NCI-H1105 (cell line): ENCODE measurements around the gene ALCAM.
"Not testable (repeated sequence)": the region's sequence is repeated elsewhere in the genome, so short reads cannot be mapped to it uniquely, and the experiment has no call there.

ENCODE experiments used
- DNase-seq: peaks from one replicate; lab custom pipeline; 2025; lab: John Stamatoyannopoulos, UW

The ALCAM gene

DNA sequence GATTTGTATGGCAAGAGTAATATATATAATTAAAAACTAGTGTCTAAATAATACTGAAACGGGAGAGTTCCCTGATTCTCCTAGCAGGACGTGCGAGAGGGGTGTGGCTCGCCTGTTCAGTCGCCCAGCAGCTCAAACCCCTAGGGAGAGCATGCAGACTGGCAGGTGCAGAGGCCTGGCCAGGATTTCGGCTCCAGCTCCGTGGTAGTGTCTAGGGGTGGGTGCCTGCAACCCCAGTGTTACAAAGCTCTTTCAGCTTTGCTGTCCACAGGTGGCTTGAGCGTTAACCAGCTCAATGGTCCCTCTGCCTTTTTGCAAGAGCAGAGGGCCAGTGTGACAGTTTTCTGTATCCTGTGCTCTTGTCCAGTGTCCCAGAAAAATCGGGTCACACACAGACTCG, 226.6 kb downstream of the ALCAM start:
- no peak for DNase-seq

DNA sequence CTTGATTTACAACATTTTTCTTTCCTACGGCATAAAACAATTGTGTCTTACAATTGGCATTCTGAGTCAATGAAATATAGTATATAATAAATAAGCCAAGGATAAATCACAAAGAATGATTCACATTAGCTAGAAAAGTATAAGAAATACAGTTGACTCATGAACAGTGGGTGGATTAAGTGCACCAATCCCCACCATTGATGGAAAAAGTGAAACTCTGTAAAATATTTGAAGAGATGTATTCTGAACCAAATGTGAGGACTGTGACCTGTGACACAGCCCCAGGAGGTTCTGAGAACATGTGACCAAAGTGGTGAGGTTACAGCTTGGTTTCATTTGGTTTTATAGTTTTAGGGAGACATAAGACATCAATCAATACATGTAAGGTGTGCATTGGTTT, 227.5 kb downstream of the ALCAM start:
- DNase-seq = no peak

DNA sequence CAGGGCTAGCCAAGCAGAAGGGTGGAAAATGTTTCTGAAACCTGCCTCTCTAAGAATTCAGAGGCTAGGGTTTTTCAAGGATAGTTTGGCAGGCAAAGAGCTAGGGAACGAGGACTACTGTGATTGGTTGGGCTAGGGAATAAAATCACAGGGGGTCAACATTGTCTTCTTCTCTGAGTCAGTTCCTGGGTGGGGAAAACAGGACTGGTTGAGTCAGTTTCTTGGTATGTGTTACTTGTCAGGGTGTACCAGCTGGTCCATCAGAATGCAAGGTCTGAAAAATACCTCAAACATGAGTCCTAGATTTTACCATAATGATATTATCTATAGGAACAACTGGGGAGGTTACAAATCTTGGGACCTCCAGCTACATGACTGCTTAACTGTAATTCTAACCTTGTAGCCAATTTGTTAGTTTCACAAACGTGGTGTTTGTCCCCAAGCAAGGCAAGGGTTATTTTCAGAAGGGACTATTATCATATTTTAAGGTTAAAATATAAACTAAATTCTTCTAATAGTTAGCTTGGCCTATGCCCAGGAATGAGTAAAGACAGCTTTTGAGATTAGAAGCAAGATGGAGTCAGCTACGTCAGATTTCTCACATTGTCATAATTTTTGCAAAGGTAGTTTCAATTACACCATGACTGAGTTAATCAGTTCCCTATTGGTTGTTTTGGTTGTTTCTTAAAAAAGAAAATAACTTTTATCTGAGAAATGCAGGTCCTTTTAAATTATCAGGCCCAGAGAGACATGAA, 231.5 kb downstream of the ALCAM start:
- no peak for DNase-seq

DNA sequence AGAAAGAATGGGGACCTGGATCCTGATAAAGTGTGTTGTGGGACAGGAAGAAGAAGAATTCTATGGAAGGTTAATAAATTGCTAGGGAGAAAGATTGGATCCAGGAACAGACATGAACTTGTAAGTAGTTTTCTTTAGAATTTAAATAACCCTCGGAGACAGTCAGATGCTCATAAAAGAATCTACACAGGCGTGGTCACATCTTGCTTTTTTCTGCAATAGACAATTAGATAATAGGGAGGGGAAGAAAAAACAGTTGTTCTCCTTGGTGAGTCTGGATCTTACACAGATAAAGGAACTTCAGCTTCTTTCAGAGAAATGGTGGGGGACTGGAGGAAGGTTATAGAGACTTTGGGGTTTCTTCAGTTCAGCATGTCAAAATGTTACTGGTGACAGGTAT, 232.6 kb downstream of the ALCAM start:
- DNase-seq = no peak

DNA sequence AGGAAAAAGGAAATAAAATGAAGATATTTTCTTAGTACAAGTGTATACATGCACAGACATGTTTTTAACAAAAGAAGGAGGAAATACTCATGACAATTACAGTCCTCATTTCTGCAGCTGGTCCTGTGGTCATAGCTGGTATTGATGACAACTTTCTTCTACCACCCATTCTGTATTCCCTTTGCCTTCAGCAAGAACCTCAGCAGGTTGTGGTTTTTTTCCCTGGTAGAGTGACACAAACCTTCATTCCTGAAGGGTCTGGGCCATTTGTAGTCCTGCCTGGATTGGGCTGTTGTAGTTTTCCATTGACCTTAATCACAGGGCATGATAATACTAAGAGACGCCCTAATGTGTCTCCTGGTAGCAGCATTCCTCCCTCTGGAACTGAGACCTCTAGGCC, 235.0 kb downstream of the ALCAM start:
- DNase-seq = not testable (repeated sequence)

DNA sequence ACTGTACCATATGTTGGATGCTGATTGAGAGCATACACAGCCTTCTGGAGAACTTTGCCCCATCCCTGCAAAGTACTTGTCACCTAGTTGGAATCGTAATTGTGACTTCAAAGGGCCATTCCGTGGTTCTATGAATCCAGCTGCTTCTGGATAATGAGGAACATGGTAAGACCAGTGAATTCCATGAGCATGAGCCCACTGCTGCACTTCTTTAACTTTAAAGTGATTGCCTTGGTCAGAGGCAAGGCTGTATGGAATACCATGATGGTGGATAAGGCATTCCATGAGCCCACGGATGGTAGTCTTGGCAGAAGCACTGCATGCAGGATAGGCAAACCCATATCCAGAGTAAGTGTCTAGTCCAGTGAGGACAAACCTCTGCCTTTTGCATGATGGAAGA, 235.6 kb downstream of the ALCAM start:
- not testable (repeated sequence) for DNase-seq

DNA sequence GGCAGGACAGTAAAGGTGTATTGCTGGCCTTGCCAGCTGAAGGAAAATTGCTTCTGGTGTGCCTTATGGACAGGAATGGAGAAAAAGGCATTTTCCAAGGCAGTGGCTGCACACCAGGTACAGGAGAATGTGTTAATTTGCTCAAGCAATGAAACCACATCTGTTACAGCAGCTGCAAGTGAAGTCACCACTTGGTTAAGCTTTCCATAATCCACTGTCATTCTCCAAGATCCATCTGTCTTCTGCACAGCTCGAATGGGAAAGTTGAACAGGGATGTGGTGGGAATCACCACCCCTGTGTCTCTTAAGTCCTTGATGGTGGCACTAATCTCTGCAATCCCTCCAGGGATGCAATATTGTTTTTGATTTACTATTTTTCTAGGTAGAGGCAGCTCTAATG, 236.8 kb downstream of the ALCAM start:
- not testable (repeated sequence) for DNase-seq

DNA sequence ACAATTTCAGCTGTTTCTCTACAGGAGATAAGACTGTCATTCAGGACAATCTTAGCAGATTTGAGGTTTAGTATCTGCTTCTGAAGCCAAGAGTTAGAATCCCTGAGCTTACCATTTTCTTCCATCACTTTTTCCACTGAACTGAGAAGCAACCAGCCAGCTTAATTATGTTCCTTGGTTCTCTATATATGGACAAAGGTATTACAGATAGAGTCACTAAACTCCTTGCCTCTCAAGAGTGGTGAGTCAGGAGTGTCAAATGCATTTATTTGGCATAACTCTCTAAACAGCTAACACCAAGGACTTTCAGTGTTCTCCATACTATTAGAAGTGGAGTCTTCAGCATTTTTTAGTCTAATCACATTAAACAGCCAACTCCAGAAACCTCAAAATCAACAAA, 239.3 kb downstream of the ALCAM start:
- DNase-seq = no peak

DNA sequence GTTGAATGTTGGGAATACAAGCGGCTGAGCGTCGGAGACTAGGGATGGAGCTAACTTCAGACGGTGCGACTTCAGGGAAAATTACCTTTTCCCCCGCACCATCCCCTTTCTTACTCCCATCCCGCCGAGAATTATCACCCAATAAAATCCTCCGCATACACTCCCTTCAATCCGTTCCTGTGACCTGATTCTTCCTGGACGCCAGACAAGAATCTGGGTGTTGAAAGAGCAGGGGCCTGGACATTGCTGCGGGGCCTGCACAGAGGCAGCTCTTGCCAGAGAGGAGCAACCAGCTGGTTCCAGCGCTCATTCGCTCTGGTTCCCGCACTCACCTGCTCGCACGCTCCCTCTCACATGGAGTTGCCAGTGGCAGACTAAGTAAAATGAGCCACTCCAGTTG, 241.9 kb downstream of the ALCAM start:
- DNase-seq = no peak

DNA sequence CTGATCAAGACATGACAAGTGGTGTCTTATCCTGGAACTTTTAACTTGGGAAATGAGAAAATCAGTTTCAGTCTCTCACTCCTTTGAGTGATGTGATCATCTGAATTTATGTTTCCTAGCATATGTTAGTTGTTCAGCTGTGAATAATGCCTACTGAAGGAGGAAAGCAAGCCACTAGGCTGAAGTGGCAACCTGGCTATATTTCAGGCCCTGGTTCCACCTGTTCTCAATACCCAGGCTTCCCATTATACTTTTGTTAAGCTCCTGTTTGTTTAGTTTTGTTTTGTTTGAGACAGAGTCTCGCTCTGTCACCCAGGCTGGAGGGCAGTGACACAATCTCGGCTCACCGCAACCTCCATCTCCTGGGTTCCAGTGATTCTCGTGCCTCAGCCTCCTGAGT, 243.8 kb downstream of the ALCAM start:
- DNase-seq = no peak

DNA sequence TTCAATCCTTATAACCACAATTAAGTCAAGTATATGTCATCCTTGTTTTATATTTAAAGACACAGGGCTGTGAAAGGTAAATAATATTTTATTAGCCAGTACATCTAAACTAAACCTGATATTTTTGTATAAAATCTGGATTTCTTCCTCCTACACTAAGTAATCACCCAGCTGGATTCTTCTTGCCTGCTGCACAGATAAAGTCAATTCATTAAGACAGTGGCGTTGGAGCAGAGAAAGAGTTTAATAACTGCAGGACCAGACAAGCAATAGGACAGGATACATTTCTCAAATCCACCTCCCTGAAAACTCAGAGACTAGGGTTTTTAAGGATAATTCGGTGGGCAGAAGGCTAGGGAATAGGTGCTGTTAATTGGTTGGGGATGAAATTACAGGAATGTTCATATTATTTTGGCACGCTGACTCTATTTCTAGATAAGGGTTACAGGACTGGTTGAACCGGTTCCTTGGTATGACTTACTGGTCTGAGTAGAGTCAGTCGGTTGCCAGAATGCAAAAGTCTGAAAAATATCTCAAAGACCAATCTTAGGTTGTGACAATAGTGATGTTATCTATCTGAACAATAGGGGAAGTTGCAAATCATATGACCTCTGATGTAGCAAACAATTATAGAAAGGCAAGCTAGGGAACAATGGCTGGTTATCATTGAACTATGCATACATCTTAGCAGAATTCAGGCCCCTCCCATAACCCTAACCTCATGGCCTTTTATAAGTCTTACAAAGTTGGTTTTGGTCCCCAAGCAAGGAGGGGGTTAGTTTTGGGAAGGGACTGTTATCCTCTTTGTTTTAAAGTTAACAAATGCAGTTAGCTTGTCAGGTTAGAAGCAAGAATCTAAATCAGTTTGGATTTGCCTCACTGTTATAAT, 244.8 kb downstream of the ALCAM start:
- DNase-seq = no peak

DNA sequence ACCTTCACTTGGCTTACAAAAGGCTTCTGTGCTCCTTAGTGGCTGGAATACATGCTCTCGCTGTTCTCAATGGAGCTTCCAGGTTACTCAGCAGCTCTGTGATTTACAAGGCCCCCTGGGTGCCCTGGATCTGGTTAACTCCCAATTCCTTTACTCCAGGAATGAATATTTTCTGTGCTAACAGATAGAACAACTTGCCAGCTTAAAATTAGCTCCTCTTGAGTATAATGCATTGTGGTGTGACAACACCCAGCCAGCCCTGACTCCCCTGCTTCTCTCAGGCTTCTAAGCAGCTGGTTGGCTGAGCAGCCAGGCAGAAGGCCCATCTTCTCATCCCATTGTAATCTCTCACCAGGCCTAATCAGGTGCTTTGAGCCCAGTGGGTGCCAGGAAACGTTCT, 246.4 kb downstream of the ALCAM start:
- no peak for DNase-seq

DNA sequence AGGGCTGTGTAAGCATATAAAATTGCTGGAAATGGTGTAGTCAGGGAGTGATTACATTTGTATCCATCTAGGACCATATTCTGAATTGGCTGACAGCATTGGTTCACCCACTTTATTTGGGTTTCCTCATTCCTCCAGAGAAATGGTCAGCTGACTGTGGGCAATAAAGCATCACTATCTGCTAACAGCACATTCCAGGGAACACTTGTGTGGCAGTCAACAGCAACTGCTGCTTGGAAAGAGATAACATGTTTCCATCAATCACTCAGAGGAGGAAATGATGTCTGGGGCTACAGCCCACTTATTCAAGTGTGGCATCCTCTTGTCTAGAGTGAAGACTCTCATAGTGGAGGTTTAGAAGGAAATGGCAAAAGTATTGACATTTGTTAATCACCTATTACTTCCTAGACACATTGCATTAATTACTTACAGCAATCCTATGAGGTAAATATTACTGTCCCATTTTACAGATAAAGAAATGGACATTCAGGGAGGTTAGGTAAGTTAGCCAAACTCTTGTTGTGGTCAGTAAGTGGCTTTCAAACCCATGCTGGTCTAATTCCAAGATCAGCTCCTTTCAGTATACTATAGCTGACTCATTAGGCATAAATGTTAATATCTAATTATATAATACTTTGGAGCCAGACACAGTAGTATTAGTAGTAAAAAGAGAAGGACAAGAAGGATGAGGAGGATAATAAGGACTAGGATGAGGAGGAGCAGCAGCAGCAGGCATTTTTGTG, 247.8 kb downstream of the ALCAM start:
- DNase-seq = no peak

DNA sequence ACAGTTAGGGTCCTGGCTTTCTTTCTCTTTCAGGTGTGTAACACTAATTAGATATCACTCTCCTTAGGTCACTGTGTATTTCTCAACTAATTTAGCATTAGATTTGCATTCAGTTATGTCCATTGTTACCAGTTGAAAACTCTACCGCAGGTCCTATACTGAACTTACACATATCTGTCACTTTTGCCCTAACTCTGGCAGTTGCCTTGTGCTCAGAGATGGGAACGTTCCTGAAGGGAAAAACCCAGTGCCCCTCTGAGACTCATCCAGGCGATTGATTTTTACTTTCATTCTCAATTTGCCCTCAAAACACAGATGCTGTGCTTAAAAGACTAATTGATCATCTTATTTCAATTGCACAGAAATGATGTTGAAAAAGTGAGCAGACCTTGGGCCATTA, 249.1 kb downstream of the ALCAM start:
- no peak for DNase-seq

DNA sequence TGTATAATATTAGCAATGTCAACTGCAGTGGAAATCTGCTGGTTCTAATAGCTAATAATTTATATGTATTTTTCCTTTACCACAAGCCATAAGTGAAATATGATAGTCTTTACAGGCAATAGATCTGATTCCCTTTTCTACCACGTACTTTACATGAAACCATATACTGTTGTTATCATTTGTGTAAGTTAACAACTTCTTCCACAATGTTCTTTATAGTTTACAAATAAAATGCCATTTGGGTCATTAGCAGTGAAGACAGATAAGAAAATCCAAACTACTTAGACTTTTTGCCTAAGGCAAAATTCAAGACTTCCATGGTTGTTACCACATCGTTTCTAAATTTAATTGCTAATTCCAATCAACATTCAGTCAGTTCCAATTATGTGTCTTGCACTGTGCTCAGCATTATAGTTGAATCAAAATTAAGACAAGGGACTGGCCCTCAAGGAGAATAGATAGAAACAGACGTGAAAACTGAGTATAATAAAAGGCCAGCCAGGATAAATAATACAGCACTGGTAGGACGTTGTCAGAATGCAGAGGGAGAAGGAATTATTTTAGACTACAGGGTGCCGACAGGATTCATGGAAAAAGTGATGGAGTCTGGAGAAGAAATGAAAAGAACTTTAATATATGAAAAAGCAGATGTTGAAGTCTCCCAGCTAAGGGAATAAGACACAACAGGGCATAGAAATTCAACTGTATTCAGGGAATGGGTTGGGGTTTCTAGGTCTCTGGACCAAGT, 249.8 kb downstream of the ALCAM start:
- DNase-seq = no peak

DNA sequence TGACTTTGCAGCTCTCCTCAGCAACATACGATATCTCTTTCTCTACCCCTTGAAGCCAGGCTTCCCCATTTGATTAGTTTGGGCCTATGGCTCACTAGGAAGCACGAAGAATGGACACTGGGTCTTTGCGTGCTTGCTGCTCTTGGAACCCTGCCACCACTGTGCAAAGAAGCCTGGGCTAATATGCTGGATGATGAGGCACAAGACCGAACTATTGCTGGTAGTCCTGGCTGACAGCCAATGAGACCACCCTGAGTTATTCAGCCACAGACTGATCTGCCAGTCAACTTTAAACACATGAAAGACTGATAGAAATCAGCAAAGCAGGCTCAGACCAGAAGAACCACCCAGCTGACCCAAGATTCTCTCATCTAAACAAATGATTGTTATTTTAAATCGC, 251.8 kb downstream of the ALCAM start:
- DNase-seq = no peak

DNA sequence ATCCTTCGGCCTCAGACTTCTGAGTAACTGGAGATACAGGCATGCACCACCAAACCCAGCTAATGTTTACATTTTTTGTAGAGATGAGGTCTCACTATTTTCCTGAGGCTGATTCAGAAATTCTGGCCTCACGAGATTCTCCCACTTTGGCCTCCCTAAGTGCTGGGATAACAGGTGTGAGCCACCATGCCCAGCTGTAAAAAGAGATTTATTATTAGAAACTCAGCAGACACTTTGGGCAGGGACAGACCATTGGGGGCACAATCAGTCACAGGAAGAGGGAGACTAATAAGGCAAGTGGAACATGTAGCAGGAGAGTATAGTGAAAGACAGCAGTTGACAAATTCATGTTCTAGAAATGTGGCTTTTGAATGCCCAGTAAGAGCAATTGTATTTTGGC, 252.9 kb downstream of the ALCAM start:
- DNase-seq = no peak

DNA sequence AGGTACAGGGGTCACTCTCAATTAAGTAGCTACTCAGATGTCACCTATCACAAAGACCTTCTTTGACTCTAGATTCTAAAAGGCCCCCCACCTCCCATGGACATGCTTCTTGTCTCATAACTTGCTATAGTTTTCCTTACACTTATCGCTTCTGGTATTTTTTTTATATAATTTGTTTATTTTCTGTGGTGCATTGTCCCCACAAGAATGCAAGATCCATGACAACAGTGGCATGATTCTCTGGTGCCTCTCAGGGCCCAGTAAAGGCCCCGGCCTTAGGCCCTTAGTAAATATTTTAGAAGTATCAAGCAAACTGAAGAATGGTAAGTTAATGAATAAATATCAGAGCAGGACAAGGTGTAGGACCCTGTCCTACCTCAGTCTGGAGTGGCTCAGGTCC, 253.5 kb downstream of the ALCAM start:
- DNase-seq = no peak

DNA sequence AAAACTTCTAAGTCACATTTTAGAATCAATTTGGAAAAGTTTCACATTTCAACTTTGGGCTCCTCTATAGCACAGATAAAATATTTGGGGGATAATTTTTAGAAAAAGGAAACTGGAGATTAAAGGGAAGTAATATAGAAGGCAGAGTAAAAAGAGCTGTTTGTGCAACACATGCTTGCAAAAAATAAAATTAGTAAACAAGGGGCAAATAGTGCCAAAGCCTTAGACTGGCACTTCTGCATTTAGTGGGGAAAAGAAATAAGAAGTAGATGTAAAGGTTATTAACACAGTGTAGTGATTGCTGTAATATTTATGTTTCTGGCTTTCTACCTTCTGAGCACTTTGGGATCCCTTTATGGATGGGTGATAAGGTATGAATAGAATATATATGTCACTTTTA, 255.5 kb downstream of the ALCAM start:
- no peak for DNase-seq
